HepG2 (cell line): ENCODE results near the gene IRF4.

Source experiments
- CTCF ChIP-seq: sonication (generic); formaldehyde crosslinking; IDR thresholded peaks from 2 replicates; pipeline ENCODE4 v1.5.0; 2020; ENCODE audit warnings: mild to moderate bottlenecking, missing genetic modification reagents, moderate library complexity
- HCFC1 ChIP-seq: fragments of 150-350 bp; IDR thresholded peaks from 2 replicates; pipeline ENCODE4 v1.6.1; 2014; ENCODE audit warnings: low read depth, low read length
- RFX1 ChIP-seq: fragments of 450-650 bp; IDR thresholded peaks from 2 replicates; pipeline ENCODE4 v1.6.1; 2017
- TAF1 ChIP-seq: sonication (generic); formaldehyde crosslinking; IDR thresholded peaks from 2 replicates; pipeline ENCODE4 v1.4.0; 2020; ENCODE audit warnings: missing genetic modification reagents
- ZNF264 ChIP-seq: sonication (generic); formaldehyde crosslinking; IDR thresholded peaks from 2 replicates; pipeline ENCODE4 v1.4.0; 2020; ENCODE audit warnings: missing genetic modification reagents
- ZNF580 ChIP-seq: IDR thresholded peaks from 2 replicates; pipeline ENCODE4 v1.6.1; 2016; ENCODE audit warnings: low read depth, borderline replicate concordance
- TF ChIP-seq, protein P1 (sequence below): sonication (generic); formaldehyde crosslinking; IDR thresholded peaks from 2 replicates; pipeline ENCODE4 v1.4.0; 2020; ENCODE audit warnings: mild to moderate bottlenecking, missing genetic modification reagents
- TF ChIP-seq, protein P2 (sequence below): sonication (generic); formaldehyde crosslinking; IDR thresholded peaks from 2 replicates; pipeline ENCODE4 v1.8.1; 2023; ENCODE audit warnings: missing genetic modification reagents, inconsistent platforms, borderline replicate concordance

DNA sequence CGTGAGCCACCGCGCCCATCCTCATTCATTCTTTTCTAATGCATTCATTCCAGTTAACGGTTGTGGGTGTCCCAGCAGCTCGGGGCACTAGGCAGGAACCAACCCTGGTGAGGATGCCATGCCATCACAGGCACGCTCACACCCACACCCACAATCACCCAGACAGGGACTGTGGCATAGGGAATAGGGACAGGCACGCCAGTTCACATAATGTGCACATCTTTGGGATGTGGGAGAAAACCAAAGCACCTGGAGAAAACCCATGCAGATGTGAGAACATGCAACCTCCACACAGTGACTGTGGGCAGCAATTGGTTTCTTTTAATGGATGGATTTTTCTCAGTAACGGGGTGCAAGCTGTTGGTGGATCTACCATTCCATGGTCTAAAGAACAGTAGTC, 64.3 kb downstream of the IRF4 start:
- TF ChIP-seq ZNF264 (CRISPR knock-in tag) (no peak), RFX1 (no peak), ZNF580 (CRISPR knock-in tag) (no peak), TAF1 (CRISPR knock-in tag) (no peak), HCFC1 (no peak), CTCF (CRISPR knock-in tag) (no peak)
- TF ChIP-seq, protein P1, sequence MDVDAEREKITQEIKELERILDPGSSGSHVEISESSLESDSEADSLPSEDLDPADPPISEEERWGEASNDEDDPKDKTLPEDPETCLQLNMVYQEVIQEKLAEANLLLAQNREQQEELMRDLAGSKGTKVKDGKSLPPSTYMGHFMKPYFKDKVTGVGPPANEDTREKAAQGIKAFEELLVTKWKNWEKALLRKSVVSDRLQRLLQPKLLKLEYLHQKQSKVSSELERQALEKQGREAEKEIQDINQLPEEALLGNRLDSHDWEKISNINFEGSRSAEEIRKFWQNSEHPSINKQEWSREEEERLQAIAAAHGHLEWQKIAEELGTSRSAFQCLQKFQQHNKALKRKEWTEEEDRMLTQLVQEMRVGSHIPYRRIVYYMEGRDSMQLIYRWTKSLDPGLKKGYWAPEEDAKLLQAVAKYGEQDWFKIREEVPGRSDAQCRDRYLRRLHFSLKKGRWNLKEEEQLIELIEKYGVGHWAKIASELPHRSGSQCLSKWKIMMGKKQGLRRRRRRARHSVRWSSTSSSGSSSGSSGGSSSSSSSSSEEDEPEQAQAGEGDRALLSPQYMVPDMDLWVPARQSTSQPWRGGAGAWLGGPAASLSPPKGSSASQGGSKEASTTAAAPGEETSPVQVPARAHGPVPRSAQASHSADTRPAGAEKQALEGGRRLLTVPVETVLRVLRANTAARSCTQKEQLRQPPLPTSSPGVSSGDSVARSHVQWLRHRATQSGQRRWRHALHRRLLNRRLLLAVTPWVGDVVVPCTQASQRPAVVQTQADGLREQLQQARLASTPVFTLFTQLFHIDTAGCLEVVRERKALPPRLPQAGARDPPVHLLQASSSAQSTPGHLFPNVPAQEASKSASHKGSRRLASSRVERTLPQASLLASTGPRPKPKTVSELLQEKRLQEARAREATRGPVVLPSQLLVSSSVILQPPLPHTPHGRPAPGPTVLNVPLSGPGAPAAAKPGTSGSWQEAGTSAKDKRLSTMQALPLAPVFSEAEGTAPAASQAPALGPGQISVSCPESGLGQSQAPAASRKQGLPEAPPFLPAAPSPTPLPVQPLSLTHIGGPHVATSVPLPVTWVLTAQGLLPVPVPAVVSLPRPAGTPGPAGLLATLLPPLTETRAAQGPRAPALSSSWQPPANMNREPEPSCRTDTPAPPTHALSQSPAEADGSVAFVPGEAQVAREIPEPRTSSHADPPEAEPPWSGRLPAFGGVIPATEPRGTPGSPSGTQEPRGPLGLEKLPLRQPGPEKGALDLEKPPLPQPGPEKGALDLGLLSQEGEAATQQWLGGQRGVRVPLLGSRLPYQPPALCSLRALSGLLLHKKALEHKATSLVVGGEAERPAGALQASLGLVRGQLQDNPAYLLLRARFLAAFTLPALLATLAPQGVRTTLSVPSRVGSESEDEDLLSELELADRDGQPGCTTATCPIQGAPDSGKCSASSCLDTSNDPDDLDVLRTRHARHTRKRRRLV (CRISPR knock-in tag), result no peak
- TF ChIP-seq, protein P2, sequence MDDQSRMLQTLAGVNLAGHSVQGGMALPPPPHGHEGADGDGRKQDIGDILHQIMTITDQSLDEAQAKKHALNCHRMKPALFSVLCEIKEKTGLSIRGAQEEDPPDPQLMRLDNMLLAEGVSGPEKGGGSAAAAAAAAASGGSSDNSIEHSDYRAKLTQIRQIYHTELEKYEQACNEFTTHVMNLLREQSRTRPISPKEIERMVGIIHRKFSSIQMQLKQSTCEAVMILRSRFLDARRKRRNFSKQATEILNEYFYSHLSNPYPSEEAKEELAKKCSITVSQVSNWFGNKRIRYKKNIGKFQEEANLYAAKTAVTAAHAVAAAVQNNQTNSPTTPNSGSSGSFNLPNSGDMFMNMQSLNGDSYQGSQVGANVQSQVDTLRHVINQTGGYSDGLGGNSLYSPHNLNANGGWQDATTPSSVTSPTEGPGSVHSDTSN, result no peak
